ENCODE data around the gene NOL11.

The NOL11 gene

DNA sequence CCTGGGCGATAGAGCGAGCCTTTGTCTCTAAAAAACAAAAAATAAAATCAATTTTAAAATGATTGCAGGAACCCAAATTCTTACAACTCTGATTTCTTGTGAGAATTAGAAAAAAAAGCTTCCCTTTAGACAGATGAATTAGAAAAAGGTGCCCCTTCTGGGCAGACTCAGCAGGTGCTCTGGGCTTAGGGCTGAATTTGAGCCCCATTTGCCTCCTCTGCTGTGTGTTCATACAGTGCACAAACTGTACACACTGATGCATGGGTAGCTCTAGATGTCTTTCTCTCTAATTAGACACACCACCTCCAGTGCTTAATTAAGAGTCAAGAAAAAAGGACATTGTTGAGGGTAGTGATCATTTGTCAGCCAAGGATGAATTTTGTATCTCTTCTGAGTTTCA is 38.5 kb upstream of the NOL11 start:
- DNase-seq (ENCODE audit: low read depth): no peak
- TF ChIP-seq, protein P1, sequence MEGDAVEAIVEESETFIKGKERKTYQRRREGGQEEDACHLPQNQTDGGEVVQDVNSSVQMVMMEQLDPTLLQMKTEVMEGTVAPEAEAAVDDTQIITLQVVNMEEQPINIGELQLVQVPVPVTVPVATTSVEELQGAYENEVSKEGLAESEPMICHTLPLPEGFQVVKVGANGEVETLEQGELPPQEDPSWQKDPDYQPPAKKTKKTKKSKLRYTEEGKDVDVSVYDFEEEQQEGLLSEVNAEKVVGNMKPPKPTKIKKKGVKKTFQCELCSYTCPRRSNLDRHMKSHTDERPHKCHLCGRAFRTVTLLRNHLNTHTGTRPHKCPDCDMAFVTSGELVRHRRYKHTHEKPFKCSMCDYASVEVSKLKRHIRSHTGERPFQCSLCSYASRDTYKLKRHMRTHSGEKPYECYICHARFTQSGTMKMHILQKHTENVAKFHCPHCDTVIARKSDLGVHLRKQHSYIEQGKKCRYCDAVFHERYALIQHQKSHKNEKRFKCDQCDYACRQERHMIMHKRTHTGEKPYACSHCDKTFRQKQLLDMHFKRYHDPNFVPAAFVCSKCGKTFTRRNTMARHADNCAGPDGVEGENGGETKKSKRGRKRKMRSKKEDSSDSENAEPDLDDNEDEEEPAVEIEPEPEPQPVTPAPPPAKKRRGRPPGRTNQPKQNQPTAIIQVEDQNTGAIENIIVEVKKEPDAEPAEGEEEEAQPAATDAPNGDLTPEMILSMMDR (conservative IDR thresholded peaks at IDR 0.05; ENCODE audit: low read length): no peak
- H3K4me3 ChIP-seq (ENCODE audit: low read length): no peak overlapping the region

- TF ChIP-seq, protein P1 (conservative IDR thresholded peaks at IDR 0.05; ENCODE audit: low read length): no peak
- no peak for DNase-seq (ENCODE audit: low read depth)
- no peak overlapping the region for H3K4me3 ChIP-seq (ENCODE audit: low read length)
Observed at GRCh38 chr17:67679721-67680120, 38.0 kb upstream of the NOL11 start.

DNA sequence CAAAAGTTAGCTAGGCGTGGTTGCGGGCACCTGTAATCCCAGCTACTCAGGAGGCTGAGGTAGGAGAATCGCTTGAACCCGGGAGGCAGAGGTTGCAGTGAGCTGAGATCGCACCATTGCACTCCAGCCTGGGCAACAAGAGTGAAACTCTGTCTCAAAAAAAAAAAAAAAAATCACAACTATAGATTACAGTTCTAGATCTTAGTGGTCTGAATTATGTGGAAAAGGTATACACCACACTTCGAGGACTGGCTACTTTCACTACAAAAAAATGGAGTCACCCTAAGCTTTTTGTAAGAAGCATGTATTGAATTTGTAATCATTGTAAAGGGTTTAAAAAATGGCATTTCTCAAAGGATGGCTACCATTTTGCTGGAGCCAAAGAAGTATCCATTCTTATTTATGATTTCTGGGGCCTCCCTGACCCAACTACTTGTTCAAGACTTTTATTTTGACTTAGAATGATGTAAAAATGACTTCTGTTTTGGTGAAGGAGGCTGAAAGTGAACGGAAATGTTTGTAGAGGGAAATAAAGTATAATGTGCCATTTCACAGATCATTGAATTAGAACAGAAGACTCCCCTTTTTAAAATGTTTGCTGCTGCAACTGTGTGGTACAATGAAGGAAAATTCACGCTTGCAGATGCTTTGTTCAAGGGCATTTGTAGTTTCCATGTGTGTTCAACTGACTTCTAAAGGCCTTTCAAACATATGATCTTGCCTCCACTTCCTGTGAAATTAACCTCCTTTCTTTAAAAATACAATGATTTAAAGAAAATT is 37.1 kb upstream of the NOL11 start:
- TF ChIP-seq, protein P1 (conservative IDR thresholded peaks at IDR 0.05; ENCODE audit: low read length): no peak

DNA sequence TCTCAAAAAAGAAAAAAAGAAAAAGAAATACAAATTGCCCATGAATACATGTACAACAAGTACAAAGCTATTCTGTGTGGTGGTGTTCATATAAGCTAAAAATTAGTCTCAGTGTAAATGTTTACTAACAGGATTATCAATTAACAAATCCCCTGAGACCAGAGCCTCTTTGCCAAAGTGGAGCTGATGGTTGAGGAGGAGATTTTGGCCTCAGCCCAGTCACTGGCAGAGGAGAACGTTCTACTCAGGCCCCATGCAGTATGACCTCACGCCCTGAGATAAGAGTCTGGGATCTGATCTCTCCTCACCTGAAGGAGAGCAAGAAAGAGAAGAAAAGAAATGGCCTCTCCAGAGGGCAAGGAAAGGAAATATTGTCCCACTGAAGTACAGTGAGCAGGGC is 35.5 kb upstream of the NOL11 start:
- no peak overlapping the region for H3K4me3 ChIP-seq (ENCODE audit: low read length)
- TF ChIP-seq, protein P1 (conservative IDR thresholded peaks at IDR 0.05; ENCODE audit: low read length): no peak
- DNase-seq (ENCODE audit: low read depth): no peak

More for the DNA sequence above, 37.1 kb upstream of the NOL11 start:
- DNase-seq (ENCODE audit: low read depth): no peak
- no peak overlapping the region for H3K4me3 ChIP-seq (ENCODE audit: low read length)

GRCh38 chr17:67685351-67685750 is 32.4 kb upstream of the NOL11 start:
- DNase-seq (ENCODE audit: low read depth): no peak
- no peak overlapping the region for H3K4me3 ChIP-seq (ENCODE audit: low read length)
- TF ChIP-seq, protein P1 (conservative IDR thresholded peaks at IDR 0.05; ENCODE audit: low read length): no peak

GRCh38 chr17:67686241-67686640 is 31.5 kb upstream of the NOL11 start:
- H3K4me3 ChIP-seq (ENCODE audit: low read length): no peak overlapping the region
- TF ChIP-seq, protein P1 (conservative IDR thresholded peaks at IDR 0.05; ENCODE audit: low read length): no peak
- no peak for DNase-seq (ENCODE audit: low read depth)

GRCh38 chr17:67687511-67687910 is 30.2 kb upstream of the NOL11 start:
- no peak for DNase-seq (ENCODE audit: low read depth)
- H3K4me3 ChIP-seq (ENCODE audit: low read length): no peak overlapping the region
- TF ChIP-seq, protein P1 (conservative IDR thresholded peaks at IDR 0.05; ENCODE audit: low read length): no peak
